GM21367 (cell line): ENCODE data around the gene GPR148.
"Not testable (repeated sequence)": the region's sequence is repeated elsewhere in the genome, so short reads cannot be mapped to it uniquely, and the experiment has no call there.

Experiments used
- ATAC-seq: cut with Tn5 transposase; IDR thresholded peaks from one replicate; pipeline ENCODE4 v1.9.1; 2021; ENCODE audit not compliant: unreplicated experiment

Gene GPR148, protein sequence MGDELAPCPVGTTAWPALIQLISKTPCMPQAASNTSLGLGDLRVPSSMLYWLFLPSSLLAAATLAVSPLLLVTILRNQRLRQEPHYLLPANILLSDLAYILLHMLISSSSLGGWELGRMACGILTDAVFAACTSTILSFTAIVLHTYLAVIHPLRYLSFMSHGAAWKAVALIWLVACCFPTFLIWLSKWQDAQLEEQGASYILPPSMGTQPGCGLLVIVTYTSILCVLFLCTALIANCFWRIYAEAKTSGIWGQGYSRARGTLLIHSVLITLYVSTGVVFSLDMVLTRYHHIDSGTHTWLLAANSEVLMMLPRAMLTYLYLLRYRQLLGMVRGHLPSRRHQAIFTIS

DNA sequence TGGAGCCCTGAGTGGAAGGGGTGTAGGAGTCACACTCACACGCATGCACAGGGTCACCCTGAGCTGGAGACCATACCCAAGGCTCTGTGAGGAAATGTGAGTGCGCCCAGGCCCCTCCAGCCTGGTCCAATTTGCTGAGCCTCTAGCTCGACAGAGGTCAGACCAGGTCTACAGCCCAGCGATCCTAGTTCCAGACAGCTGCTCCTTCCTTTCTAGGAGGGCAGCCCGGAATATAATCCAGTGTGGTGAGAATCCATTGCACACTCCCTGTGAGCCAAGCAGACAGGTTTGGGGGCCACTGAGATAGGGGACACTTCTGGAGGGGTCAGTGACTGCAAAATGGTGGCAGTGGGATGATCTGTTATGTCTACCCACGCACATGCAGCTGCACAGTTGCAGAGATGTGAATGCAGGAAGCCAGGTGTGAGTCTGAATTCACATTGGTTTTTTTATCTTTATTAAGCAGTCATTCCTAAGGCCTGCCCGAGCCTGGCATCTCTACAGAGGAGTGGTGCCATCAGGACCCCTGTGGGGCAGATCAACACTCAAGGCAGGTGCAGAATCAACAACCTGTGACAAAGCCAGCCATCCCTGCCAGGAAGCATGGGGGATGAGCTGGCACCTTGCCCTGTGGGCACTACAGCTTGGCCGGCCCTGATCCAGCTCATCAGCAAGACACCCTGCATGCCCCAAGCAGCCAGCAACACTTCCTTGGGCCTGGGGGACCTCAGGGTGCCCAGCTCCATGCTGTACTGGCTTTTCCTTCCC is at the start of gene GPR148:
GPR148 (plus strand) TSS at position 522 of the 768 bp plus-strand sequence; CDS start at position 604, 82 bp downstream.
- ATAC-seq = no peak

DNA sequence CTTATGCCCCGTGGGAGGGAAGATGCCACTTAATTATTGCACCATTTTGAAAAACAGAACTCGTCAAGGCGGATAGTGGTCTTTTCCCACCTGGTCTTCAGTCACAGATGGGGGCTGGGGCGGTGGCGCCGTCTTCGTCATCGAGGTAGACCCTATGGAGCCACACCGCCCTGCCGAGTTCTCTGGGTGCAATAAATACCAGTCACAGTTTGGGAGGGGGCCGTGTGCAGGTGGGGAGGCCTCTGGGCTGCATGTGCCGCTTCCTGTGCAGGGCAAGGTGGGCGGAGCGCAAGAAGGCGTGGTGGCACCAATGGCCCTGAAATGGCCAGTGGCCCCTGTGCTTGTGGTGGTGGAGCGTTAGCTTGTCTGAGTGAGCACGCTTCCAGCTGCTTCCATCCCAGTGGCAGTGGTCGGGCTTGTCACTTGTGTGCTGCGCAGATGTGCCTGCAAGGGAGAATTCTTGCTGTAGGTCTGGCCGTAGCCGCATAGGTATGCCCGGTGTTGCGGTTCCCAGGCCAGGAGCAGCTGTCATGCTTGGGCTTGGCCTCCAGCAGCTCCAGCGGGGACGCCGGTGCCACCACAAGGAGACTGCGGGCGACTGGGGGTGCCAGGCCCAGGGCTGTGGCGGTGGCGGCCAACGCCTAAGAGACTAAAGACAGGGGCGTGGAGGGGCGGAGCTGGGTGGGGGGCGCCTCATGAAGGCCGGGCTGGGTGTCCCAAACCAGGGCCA is 36.7 kb upstream of the GPR148 start:
- not testable (repeated sequence) for ATAC-seq

DNA sequence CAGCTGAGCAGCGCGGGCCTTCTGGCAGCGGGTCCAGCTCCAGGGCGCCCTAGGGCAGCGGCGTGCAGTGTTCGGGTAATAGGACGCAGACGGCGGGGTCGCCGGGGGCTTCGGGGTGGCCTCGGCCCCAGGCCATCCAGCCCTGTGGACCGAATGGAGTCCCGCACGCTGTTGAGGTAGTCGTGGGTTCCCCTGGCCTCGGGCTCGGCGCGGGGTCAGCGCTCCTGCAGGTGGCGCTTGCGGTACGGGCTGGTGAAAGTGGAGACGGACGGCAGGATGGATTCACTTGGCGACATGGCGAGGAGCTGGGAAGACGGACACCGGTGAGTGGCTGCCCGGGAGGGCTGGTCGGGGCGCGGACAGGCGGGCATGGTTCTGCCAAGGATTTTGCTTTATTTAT is 35.4 kb upstream of the GPR148 start:
- ATAC-seq = not testable (repeated sequence)

DNA sequence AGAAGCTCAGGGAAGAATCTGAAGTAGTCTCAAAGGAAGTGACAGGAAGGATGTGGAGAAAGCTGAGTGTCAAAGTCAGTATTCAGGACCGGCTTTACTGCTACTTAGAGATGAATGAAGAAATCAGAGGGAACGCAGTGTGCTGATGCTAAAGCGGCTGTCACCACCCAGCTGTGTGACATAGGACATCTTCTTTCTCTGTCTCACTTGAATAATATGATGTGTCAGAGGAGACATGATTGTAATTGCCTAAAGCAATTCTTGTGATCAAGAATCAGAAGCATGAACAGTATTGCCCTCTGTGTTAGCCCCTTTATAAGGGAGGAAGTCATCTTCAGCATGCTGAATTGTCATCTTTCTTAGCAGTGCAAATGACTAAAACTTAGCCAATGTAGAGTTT is 25.6 kb upstream of the GPR148 start:
- ATAC-seq = not testable (repeated sequence)

DNA sequence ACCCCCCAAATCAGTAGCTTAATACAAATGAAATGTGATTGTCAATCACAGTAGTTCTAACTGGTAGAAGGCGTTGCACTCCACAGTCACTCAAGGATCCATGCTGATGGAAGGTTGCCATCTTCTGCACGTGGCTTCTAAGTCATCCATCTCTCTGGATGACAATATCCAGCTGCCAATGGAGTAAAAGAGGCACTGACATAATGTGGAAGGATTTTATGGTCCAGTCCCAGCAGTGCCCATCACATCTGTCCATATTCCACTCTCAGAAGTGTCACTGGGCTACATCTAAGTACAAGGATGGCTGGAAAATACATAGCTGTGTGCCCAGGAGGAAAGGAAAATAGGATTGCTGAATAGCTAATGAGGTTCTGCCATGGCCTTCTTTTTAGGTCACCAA is 14.1 kb upstream of the GPR148 start:
- not testable (repeated sequence) for ATAC-seq

DNA sequence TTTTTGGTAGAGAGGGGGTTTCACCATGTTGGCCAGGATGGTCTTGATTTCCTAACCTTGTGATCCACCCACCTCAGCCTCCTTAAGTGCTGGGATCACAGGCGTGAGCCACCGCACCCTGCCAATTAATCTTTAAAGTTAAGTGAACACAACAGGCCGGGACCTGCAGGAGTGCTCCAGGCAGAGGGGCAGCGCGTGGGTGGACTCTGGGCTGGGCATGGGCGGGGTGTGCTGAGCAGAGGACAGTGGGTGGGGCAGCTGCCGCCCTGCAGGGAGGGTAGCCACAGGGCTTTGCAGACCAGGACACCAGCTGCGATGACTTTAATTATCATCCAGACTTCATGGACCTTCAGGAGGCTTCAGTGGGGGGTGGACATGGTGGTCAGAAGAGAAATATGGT is 8.8 kb upstream of the GPR148 start:
- no peak for ATAC-seq

DNA sequence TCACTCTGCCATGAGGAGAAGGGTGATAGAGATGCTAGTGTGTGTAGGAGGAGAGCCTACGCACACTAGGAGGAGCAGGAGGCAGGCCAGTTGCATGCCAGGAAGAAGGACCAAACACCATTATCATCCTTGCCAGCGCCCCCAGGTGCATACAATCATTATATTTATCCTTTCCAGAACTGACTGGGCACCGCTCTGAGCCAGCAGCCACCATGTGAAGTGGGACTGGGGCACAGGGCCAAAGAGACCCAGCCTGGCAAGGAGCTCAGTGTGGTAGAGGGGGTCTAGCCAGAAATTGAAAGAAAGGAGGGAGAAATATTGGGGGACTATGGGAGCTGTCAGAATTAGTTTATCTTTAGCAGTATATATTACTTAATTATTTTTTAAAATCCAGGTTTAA is 8.3 kb upstream of the GPR148 start:
- ATAC-seq = no peak

DNA sequence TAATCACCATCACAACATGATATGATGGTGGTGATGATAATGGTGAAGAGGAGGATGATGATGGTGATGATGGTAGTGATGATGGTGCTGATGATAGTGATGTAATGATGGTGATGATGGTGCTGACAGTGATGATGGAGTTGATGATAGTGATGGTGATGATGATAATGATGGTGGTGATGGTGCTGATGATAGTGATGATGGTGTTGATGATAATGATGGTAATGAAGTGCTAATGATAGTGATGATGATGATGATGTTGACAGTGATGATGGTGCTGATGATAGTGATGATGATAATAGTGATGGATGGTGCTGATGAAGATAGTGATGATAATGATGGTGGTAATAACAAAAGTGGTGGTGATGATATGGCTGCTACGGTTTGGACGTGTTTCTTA is 4.4 kb upstream of the GPR148 start:
- no peak for ATAC-seq

DNA sequence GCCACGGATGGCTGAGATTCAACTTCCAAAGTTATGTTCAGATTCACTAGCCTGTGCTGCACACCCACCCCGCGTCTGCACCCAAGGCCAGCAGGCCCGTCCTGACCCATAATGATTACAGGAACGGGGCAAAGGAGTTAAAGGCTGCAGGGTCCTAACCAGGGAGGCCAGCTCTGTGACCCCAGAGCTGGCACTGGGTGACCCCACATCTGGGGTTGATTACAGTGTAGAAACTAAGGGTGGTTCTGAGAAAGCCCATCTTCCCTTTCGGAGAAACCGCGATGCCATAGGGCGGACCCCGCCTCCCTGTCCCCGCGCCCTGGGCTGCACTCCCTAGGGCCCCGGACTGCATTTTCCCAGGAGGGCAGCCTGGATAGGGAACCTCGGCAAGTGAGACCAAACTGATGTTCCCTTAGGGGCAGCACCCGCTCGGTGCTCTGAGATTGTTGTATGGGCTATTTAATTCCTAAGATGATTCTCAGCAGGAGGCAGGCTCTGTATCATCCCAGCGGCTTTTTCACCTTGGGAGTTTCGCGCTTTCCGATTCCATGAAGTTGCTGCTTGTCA is 2.2 kb upstream of the GPR148 start:
- ATAC-seq = no peak

DNA sequence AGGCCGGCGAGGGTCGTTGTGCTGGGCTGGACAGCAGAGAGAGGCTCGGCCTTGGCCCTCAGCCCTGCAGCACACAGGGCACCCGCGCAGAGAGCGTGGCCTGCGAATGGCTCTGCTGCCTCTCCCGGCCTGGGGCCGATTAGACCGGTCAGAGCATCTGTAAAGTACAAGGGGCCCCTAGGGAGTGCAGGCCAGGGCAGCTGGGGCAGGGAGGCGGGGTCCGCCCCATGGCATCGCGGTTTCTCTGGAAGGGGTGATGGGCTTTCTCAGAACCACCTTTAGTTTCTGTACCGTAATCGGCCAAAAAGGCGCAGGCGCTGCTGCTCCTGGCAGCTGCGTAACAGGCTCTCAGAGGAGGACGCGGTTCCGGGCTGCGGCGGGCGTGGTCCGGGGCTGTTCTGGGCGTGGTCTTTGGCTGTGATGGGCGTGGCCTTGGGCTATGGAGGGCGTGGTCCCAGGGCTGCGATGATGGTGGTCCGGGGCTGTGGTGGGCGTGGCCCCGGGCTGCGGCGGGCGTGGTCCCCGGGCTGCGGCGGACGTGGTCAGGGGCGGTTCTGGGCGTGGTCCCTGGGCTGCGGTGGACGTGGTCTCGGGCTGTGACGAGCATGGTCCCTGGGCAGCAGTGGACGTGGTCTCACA is 1.5 kb upstream of the GPR148 start:
- ATAC-seq = peak; percentile 90

DNA sequence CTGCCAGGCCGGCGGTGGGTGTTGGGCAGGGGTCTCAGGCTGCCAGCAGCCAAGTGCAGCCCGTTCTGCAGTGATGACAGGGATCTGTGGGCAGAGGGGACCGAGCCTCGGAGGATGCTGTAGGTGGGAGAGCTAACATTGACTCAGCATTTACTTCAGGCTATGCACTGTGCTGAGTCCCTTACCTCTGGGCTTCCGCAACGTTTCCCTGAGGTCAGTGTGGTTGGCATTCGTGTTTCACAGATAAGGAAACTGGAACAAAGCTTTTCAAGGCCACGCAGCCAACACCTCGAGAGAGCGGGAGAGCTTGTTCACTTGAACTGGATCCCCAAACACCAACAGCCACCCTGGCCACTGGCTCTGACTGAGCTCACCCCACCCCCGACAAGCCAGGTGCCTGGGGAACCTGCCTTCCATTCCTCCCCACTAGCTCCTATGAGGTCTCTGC is 839 bp upstream of the GPR148 start:
- no peak for ATAC-seq

DNA sequence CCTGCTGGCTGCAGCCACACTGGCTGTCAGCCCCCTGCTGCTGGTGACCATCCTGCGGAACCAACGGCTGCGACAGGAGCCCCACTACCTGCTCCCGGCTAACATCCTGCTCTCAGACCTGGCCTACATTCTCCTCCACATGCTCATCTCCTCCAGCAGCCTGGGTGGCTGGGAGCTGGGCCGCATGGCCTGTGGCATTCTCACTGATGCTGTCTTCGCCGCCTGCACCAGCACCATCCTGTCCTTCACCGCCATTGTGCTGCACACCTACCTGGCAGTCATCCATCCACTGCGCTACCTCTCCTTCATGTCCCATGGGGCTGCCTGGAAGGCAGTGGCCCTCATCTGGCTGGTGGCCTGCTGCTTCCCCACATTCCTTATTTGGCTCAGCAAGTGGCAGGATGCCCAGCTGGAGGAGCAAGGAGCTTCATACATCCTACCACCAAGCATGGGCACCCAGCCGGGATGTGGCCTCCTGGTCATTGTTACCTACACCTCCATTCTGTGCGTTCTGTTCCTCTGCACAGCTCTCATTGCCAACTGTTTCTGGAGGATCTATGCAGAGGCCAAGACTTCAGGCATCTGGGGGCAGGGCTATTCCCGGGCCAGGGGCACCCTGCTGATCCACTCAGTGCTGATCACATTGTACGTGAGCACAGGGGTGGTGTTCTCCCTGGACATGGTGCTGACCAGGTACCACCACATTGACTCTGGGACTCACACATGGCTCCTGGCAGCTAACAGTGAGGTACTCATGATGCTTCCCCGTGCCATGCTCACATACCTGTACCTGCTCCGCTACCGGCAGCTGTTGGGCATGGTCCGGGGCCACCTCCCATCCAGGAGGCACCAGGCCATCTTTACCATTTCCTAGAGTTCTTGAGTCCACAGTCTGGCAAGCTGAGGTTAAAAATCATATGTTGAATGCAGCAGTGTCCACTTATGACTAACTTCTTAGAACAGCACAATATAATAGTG is 741 bp downstream of the GPR148 start:
- ATAC-seq = no peak

DNA sequence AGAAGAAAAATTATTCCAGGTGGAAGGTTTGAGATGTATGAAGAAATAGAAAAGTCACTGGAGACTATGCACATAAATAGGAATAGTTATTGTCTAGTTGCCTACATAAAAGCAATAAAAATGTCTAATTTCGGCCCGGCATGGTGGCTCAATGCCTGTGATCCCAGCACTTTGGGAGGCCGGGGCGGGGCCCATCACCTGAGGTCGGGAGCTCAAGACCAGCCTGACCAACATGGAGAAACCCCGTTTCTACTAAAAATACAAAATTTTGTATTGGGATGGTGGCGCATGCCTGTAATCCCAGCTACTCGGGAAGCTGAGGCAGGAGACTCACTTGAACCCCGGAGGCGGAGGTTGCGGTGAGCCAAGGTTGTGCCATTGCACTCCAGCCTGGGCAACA is 3.4 kb downstream of the GPR148 start:
- ATAC-seq = not testable (repeated sequence)

DNA sequence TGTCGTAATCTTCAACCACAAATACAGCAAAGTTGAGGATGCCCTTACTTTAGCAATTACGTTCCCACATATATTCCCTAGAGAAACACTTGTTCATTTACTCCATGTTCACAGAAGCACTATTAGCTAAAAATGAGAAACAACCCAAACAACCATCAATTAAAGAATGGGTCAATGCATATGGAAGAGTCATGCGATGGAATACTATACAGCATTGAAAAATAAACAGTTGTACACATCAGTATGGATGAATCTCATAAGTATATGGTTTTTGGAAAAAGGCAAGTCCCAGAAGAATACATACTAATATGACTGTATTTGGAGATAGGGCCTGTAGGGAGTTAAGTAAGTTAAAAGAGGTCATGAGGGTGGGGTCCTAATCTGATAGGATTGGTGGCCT is 6.3 kb downstream of the GPR148 start:
- no peak for ATAC-seq

DNA sequence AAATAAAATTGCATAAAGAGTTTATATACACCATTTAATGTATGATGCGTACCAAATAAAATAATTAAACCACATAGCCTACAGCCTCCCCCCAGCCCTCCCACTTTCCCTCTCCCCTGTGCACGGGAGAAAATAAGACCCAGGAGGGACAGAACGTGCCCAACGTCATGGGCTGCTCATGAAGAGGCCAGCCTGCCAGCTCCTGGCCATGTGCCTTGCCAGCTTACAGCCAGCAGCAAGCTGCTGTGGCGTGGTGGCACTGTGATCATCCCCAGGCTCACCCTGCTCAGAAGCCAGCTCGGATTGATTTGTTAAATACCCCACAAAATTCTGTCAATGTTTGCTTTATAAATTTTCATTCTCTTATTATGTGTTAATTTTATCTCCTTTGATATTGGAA is 7.6 kb downstream of the GPR148 start:
- ATAC-seq = no peak

DNA sequence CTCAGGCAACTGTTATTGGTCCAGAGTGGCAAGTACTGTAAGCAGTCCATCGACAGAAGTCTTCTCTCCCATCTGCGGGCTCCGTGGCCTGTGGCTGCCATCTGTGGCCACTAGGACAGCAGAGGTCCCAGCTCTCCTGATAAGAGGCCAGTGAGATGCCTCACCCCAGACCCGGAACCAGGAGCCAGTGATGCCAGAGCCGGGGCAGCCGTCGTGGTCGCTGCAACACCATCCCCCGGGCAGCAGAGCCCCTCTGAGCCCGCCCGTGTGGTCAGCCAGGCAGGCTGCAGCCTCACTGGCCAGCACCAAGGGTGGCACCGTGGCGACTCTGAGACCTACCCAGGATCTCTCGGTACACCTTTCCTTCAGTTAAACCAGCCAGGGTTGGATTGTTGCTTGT is 8.7 kb downstream of the GPR148 start:
- no peak for ATAC-seq

DNA sequence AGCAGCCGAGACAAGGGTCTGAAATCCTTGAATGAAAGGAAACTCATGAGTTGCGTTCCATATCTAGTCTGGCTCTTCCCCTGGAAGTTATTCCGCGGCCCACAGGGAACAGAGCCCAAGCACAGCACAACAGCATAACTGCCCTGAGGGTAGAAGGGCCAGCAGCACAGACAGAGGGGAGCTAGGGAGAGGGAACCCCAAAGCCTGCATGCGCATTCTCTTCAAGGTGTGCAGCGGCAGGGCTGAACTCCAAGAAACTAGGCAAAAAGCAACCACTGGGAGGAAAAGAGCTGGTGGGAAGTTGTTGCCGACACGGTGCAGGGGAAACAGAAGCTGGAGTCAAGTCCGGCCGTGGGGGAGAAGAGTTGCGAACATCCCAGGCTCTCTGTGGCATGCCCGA is 11.8 kb downstream of the GPR148 start:
- ATAC-seq = no peak

DNA sequence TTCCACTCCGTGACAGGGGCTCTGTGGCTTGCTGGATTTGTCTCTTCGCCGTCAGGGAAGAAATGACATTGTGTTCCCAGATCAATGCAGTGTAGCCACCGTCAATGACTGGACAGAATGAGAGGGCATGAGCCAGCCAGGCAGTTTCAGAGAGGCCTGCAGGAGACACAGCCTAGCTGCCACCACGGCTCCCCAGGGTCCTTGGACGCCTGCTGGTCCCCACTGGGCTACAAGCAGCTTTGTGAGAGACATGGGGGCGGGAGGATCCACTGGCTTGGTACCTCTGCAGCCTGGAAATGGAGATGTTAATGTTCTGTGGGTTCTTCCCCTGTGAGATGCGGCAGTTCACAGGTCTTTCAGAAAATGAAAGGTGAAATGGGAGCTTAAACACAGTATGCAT is 14.4 kb downstream of the GPR148 start:
- no peak for ATAC-seq

DNA sequence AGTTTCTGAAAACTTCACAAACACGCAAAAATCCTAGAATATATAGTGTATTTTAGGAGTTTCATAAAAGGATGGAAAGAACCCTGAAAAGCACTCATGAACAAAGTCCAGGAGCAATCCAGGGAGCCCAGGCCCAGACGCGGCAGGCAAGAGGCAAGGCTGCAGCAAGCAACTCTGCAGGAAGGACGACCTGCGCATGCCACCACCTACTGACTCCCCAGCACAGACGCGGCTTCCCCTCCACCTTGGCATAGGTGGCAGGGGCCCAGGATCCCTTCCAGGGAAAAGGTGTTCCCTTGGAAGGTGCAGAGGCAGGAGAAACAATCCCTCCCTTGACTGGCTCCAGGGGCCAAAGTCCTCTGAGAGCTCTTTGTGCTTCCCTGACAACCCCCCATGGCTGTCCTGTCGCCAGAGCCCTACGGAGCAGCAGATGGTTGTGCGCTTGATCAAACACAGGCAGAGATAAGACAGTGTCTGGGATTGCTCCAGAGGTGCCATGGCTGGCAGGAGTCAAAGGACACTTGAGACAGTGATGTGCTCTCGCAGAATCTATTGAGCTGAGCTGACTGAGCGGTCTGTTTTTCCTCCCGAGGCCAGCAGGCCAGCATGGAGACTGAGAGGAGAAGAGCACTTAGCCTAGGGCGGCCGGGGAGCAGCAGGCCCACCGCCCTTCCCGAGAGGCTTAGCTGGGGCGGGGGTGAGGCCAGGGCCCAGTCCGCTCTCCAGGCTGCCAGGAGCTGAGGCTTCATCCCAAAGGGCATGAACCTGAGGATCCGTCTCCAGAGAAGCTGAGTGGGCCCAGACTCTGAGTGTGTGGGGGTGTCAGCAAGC is 15.6 kb downstream of the GPR148 start:
- ATAC-seq = no peak
